CD4-positive, alpha-beta T cell treated with Interleukin-4 for 4 hours (primary cell): ENCODE results near the gene CCM2.
"Not testable (repeated sequence)": the region's sequence is repeated elsewhere in the genome, so short reads cannot be mapped to it uniquely, and the experiment has no call there.

Experiments used
- DNase-seq: peaks from one replicate; pipeline ENCODE4 v3.0.0-alpha.2; 2020

Gene CCM2

DNA sequence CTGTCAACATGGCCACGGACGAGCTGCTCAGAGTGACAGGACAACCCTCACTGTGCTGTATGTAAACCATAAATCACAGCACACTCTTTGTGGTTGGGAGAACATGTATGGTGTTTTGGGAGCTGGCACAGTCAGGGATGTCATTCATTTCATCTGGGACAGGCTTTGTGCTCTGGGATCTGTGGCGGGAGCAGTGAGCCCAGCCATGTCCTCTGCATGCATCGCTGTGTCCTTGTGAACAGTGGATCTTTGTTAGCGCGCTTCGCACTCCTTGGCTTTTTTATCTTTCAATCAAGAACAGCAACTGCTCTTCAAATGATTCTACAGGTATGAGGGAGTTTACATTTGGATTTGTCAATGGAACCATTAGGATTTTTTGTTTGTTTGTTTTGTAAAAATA, 7.1 kb downstream of the CCM2 start:
- no peak for DNase-seq

DNA sequence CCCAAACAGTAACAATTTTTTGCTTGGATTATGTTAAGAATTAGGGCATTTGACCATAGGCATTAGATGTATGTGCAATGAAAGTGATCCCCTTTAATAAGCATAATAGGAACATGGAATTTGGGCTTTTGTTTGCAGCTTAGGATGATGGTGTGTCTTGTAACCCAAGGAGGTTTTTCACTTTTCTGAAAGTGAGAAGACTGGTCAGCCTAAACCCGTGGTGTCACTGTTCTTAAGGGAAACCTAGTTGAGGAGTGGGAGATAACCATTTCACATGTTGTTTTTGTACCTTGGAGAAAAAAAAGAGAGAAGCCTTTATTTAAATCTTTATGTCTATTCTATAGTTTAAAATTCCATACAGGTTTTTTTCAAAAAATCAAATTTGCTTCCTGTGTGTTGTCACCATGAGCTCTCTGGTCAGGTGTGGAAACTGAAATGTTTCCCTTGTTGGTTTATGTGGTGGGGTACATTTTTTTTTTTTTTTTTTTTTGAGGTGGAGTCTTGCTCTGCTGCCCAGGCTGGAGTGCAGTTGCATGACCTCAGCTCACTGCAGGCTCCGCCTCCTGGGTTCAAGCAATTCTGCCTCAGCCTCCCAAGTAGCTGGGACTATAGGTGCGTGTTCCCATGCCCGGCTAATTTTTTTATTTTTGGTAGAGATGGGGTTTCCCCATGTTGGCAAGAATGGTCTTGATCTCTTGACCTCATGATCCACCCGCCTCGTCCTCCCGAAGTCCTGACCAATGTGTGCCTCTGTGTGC, 7.7 kb downstream of the CCM2 start:
- DNase-seq = no peak

DNA sequence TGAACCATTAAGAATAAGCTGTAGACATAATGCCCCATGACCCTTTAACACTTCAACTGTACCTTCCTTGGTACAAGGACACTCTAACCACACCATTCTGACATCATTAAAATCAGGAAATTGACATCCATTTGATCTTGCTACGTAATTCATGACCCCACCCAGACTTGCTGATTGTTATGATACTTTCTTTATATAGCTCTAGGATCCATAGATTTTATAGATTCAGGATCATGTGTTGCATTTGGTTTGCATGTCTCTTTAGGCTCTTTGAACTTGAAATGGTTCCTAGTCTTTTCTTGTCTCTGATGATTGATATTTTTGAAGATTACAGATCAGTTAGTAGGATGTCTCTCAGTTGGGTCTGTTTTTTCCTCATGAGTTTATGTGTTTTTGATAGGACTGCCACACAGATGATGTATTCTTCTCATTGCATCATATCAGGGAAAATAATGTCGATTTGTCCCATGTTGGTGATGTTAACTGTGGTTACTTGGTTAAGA, 13.5 kb downstream of the CCM2 start:
- no peak for DNase-seq

DNA sequence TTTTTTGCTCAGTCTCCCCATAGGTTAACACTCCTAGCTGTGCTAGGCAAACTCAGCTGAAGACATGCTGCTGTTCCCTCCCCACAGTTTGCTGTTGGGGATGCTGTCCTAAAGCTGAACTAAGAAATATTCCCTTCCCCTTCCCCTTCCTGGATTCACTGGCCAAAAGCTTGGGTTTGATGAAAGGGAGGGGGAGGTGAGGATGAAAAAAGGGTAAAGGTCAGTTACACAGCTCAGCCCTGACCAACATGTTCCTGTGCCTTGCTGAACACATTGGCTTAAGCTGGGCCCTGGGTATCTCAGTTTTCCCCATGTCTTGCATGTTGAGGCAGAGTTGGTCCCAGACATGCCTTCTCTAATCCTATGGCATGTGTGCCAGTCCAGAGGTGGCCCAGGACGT, 15.3 kb downstream of the CCM2 start:
- DNase-seq = no peak

DNA sequence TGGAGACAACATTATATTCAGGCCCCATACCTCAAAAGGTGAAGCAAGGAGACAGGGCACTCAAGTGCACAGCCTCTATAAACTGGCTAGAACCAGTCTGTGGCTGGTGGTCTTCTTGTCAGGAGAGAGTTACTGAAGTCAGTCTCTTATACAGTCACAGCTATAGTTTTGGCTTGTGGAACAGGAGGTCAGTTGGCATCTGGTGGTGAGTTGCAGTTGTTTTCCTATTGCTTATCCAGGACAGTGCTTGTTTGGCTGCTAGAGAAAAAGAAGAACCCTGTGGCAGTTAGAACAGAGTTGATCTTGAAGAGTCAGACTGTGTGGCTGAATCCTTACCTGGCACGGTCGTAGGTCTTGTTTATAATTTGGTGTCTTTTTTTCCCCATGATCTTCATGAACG, 17.3 kb downstream of the CCM2 start:
- DNase-seq = no peak

DNA sequence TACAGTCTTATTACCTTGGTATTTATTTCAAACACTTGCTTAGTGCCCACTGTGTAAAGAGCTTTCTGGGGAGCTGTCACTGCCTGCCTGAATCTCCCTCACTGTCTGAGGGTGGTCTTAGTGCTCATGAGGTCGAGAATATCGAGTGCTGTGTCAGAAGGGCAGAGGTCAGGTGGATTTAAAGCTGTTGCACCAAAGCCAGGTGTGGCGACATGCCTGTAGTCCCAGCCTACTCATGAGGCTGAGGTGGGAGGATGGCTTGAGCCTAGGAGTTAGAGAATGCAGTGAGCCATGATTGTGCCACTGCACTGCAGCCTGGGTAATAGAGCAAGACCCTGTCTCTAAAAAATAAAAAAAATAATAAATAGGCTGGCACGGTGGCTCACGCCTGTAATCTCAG, 20.9 kb downstream of the CCM2 start:
- DNase-seq = no peak

DNA sequence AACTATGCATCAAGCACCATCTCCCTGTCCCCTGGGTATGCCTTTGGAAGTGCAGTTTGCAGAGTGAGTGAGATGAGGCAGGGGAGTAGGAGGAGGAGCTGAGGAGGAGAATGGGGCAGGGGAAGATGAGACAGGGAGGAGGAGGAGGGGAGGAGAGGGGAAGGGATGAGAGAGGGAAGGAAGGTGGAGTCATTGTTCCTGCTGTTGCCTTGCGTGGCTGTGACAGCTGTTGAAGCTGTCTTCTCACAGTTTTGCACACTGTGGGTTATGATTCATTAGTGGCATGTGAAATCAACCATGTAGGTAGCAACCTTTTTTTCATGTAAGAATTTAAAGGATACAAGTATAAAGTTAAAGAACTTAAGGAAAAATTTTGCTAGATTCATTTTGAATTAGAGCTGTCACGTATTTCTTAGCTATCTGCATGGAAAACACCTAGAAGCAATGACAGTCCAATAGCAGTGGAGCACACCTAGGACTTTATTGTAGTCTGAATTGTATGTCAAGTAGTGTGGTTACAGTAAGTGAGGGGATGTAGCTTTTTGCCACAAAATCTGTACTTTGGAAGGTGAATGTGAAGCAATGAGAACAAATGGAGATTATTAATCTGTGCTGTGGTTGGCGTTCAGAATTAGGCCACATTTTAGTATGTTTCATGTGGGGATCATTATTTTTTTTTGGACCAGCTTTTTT, 21.7 kb downstream of the CCM2 start:
- no peak for DNase-seq

DNA sequence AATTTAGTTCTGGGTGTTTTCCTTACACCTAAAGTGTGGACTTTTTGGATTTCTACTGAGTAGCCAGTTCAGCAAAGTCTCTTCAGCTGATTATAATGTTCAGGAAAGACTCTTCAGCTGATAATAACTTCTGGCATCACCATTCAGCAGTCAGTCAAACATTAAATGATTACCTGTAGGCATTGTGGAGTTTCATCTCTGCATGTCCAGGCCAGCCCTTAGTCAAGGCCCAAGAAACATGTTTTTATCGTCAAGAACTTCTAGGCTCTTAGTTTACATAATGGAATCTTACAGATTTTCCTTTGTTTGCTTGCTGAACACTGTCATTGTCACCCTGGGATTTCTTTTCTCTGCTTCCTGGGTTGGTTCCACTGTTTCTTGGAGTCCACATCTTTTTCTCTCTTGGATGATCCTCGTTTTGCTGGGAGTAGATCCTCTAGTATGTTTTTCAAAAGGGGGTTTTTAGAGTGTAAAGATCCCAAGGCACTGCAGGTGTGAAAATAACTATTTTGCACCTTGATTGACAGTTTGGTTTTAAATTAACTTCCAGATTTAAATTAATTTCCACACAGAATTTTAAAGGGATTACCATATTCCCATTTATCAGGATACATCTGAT, 24.2 kb downstream of the CCM2 start:
- no peak for DNase-seq

DNA sequence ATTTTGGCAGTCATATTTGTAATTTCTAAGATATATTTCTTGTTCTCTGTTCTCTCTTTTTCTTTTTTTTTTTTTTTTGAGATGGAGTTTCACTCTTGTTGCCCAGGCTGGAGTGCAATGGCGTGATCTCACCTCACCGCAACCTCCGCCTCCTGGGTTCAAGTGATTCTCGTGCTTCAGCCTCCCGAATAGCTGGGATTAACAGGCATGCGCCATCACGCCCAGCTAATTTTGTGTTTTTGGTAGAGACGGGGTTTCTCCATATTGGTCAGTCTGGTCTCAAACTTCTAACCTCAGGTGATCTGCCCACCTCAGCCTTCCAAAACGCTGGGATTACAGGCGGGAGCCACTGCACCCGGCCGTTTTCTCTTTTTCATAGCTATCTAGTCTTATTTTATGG, 25.5 kb downstream of the CCM2 start:
- DNase-seq = not testable (repeated sequence)

DNA sequence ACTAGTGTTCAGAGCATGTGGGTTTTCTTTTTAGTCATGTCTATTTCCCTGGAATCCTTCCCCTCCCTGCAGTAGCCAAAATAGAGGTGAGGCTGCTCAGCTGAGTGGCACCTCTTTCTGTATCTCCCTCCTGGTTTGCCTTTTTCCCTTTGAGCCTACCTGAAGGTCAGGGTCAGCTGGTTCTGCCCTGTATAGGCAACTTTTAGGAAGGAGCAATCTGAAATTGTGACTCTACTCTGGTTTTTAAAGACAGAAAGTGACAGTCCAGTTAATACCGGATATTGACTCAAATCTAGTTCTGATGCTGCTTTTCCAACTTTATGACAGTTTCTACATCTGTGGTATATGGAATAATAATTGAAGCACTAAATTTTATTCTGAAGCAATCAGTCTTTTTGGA, 26.0 kb downstream of the CCM2 start:
- no peak for DNase-seq

DNA sequence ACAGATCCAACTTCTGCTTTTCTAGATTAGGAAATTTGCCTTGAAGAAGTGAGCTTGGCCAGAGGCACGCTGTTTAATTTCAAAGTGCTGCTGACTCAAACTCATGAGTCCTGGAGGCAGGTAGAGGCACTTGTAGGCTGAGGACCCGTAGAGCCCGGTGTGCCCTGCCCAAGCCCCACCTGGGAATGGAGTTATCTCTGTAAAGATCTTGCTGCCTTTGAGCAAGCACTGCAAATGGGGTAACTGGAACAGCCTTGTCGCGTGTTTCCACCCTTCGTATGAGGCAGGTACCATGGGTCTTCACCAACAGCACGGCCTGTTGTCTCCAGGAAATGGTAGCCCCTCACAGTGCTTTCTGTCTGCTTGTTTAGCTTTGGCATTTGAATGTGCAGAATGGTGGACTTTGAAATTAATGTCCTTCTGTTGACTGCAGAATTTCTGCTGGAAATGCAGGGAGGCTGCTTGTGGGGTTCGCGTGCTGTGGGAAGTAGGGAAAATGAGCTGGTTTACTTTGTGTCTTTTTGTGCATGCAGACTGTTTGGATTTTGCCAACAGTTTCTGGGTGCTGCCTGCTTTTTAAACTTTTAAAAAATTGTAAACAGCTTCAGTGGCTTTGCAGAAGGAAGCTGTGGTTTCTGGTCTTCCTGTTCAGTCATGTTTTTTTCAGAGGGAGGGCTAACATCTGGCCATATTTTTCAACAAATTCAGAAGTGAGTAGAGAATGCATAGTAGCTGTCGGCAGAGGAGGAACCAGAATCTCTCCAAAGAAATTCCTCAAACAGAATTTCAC, 27.2 kb downstream of the CCM2 start:
- peak; percentile 79 for DNase-seq

DNA sequence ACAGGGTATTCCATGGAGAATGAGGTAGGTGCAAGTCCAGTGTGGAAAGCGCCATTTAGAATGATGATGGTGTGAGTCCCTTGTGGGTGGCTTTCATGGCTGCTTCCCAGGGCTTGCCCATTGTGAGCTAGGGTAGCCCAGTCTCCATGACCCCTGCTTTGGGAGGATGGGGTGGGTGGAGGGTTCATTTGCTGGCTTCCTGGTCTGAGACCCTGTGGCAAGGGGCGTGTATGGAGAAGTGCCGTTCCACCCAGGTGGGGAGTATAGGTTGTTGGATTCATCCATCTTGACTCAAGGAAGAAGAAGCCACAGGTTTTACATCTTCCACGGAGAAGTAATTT, 27.7 kb downstream of the CCM2 start:
- no peak for DNase-seq

DNA sequence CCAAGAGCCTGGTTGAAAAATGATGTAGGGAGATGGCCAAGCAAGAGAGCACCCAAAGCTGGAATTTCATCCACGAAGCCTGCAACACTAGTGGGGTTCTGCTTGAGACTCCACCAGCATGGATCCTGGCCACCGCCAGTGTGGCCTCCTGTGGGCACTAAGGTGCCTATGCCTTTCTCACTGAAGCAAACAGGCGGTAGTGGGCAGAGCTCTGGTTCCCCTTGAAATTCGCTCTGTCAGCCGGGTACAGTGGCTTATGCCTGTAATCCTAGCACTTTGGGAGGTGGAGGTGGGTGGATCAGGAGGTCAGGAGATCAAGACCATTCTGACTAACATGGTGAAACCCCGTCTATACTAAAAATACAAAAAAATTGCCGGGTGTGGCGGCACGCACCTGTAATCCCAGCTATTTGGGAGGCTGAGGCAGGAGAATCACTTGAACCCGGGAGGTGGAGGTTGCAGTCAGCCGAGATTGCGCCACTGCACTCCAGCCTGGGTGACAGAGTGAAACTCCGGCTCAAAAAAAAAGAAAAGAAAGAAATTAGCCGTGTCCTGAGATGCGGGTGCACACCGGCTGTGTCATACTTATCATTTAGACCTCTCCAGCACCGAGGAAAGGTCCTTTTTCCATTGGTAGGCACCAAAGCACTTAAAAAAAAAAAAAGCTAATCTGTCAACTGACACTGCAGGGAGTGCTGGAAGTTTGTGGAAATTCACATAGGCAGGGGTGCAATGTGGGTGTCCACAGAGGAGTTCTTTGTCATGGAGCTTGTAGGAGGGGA, 28.3 kb downstream of the CCM2 start:
- no peak for DNase-seq

DNA sequence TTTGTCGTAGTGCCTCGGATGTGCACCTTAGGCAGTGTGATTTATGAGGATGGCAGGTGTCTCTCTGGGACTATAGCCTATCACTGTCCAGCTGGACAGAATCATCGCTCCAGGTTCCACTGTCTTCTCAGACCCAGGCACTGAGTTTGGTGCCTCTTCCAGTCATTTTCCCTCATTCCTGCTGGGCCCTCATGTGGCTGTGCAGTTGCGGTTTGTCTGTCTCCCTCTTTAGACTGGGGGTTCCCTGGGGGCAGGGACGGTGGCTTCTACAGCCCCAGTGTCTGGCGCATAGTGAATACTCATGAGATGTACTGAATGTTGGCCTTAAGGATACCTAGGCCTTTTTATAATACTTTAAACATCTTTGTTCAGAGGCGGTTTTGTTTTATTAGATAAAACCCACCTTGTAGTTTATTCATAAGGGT, 28.9 kb downstream of the CCM2 start:
- no peak for DNase-seq

DNA sequence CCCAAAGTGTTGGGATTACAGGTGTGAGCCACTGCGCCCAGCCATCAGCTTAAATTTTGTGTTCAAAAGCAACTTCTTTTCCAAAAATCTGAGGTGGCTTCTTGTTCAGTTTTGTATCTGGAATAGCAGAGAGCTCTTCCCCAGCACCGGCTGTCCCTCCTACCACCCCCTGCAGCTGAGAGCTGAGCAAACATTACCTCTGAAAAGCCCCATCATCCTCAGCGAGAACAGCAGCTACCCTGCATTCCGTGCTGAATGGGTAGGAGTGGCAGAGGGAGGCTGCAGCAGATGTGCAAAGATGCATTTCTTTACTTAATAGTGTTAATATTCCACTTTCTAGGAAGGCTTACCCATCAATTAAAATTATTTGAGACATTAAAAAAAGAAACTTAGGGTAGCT, 31.8 kb downstream of the CCM2 start:
- no peak for DNase-seq

DNA sequence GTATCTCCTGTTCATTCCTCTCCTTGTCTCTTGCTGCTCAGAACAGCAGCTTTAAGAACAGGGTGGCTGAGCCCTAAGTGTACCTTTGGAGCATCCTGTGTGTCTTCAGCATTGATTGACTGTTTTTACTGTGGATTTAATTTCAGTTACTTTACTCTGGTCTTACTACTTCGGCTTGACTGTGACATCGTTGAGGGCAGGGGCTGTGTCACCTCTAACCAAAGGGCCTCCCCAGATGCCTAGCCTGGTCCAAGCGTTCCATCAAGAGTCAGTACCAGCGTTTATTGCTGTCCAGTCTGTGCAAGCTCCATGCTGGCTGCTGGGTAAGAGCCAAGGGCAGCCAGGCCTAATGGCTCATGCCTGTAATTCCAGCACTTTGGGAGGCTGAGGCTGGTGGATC, 32.4 kb downstream of the CCM2 start:
- DNase-seq = no peak

DNA sequence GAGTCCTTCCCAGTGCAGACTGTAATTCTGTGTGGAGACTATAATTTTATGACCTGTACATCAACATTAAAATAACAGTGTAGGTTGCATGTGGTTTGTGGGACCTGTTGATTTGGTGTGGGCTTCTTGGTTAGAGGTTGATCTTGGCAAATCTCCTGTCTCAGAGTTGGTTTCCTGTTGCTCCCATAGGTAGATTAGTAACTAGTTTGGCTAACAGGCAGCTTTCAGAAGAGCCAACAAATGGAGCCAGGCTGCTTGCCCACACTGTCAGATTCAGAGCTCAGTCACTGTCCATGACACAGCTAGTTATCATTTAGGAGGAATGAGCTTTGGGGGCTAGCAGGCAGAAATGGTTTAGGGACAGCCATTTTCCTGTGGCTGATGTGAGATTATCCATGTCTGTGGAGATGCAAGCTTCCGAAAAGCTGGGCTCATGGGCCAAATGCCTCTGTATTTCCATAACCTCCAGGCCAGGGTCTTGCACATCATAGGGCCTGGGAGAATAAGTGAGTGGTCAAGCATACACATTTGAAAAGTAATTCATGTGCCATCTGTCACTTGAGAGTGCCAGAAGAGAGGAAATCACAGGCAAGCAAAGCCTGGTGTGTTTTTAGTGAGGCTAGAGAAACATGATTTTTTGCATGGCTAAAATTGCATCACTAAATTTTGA, 33.4 kb downstream of the CCM2 start:
- peak; percentile 44 for DNase-seq

DNA sequence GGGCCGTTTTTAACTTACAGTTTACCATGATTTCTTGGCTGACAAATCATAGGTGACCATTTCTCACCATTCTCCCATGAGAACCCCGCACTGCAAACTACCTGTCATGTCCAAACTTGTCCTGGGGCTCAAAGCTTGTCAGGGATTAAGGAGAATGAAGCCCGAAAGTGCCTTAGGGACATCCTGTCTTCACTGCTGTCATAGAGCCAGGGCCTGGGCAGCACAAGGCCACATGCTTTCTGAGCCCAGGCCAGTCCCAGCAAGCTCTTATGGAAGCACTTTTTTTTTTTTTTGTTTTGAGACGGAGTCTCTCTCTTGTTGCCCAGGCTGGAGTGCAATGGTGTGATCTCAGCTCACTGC, 33.9 kb downstream of the CCM2 start:
- DNase-seq = no peak

DNA sequence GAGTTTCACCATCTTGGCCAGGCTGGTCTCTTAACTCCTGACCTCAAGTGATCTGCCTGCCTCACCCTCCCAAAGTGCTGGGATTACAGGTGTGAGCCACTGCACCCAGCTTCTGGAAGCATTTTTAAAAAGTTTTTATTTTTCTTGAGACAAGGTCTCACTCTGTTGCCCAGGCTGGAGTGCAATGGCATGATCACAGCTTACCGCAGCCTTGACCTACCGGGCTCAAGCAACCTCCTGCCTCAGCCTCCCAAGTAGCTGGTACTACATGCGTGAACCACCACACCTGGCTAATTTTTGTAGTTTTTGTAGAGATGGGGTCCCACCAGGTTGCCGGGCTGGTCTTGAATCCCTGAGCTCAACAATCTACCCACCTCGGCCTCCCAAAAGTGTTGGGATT, 34.7 kb downstream of the CCM2 start:
- DNase-seq = not testable (repeated sequence)

DNA sequence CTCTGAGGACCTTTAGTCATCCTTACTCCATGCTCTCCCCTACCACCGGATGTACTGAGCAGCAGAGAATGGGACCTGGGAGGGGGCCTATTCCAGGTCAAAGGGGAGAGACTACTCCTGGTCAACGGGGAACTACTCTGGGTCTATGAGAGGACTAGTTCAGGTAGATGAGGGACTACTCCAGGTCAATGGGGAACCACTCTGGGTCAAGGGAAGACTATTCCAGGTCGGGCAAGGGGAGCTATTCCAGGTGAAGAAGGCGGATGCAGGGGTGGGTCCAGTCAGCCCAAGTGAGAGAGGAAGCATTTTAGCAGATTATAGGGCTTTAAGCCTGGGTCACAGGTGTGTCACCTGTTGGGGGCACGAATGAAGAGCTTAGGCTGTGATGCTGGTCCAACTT, 35.4 kb downstream of the CCM2 start:
- no peak for DNase-seq

DNA sequence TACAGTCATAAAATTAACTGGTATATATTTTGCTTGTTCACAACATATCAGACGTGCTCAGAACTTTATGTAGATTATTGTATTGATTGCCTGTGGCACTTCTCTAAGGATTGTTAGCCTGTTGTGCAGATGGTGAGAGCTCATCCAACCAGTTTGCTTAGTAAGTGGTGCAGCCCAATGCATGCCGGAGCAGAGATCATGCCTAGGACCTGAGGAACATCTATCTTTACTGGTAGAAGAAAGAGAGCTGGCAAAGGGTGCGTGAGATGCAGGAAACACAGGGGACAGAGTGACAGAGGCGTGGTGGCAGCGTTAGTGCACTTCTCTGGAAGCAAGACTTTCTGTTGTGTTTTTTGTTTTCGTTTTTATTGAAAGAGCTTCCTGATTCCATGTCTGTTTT, 35.9 kb downstream of the CCM2 start:
- DNase-seq = peak; percentile 24

DNA sequence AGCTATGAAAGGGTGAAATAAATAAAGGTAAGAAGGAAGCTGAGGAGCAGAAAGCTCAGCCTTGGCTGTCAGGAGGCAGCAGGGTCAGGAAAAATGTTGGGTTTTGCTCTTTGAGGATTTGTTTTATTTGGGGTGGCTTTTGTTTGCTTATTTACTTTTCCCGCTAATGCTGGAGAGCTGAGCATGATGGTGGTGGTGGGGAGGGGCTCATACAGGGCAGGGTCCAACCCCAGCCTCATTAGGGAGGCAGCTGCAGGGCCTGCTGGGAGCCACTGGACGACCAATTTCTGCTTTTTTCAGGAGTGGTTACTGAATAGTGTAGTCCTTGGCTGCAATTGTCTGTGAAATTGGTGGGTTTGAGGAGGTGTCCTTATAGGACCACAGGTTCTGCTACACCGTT, 36.3 kb downstream of the CCM2 start:
- no peak for DNase-seq
